ENCODE results near the gene LAMTOR5.
A peak's percentile ranks its signal among the peaks of the same experiment; 100 is the strongest.
"Not testable (repeated sequence)": the region's sequence is repeated elsewhere in the genome, so short reads cannot be mapped to it uniquely, and the experiment has no call there.

The LAMTOR5 gene

GRCh38 chr1:110407260-110408210 is at the start of gene LAMTOR5:
Gene LAMTOR5 (minus strand): TSS chr1:110407694. CDS start chr1:110407620, 74 bp downstream.
- peak; percentile 84 for DNase-seq (ENCODE audit: low read depth)

- no peak for DNase-seq (ENCODE audit: low read depth)
These were observed 49.7 kb upstream of the LAMTOR5 start for GRCh38 chr1:110457206-110457605.

- no peak for DNase-seq (ENCODE audit: low read depth)
These were observed 47.7 kb upstream of the LAMTOR5 start for GRCh38 chr1:110455151-110455550.

- DNase-seq (ENCODE audit: low read depth), result no peak
These were observed 46.8 kb upstream of the LAMTOR5 start for GRCh38 chr1:110454328-110454727.

- no peak for DNase-seq (ENCODE audit: low read depth)
These were observed 46.3 kb upstream of the LAMTOR5 start for GRCh38 chr1:110453829-110454228.

- no peak for DNase-seq (ENCODE audit: low read depth)
These were observed 44.8 kb upstream of the LAMTOR5 start for GRCh38 chr1:110452330-110452729.

GRCh38 chr1:110450929-110451328 is 43.4 kb upstream of the LAMTOR5 start, which contains the start of gene PROK1:
Gene PROK1 (plus strand): TSS chr1:110451149. CDS start chr1:110451217, 68 bp downstream.
- no peak for DNase-seq (ENCODE audit: low read depth)

- DNase-seq (ENCODE audit: low read depth), result no peak
These were observed 42.5 kb upstream of the LAMTOR5 start for GRCh38 chr1:110449661-110450651.

- no peak for DNase-seq (ENCODE audit: low read depth)
These were observed 37.1 kb upstream of the LAMTOR5 start for GRCh38 chr1:110444561-110444960.

- DNase-seq (ENCODE audit: low read depth), result no peak
These were observed 36.0 kb upstream of the LAMTOR5 start for GRCh38 chr1:110443451-110443850.

GRCh38 chr1:110441888-110442287 is 34.4 kb upstream of the LAMTOR5 start:
- DNase-seq (ENCODE audit: low read depth), result no peak

GRCh38 chr1:110440877-110441276 is 33.4 kb upstream of the LAMTOR5 start:
- peak; percentile 24 for DNase-seq (ENCODE audit: low read depth)

- not testable (repeated sequence) for DNase-seq (ENCODE audit: low read depth)
These were observed 32.4 kb upstream of the LAMTOR5 start for GRCh38 chr1:110439873-110440272.

GRCh38 chr1:110438893-110439292 is 31.4 kb upstream of the LAMTOR5 start:
- DNase-seq (ENCODE audit: low read depth), result no peak

- not testable (repeated sequence) for DNase-seq (ENCODE audit: low read depth)
These were observed 30.3 kb upstream of the LAMTOR5 start for GRCh38 chr1:110437645-110438299.

- peak; percentile 21 for DNase-seq (ENCODE audit: low read depth)
These were observed 29.1 kb upstream of the LAMTOR5 start for GRCh38 chr1:110436635-110437034.

- no peak for DNase-seq (ENCODE audit: low read depth)
These were observed 27.5 kb upstream of the LAMTOR5 start for GRCh38 chr1:110434946-110435345.

- DNase-seq (ENCODE audit: low read depth), result peak; percentile 8
These were observed 26.3 kb upstream of the LAMTOR5 start for GRCh38 chr1:110433803-110434202.

- DNase-seq (ENCODE audit: low read depth), result no peak
These were observed 25.7 kb upstream of the LAMTOR5 start for GRCh38 chr1:110433213-110433612.

- no peak for DNase-seq (ENCODE audit: low read depth)
These were observed 23.4 kb upstream of the LAMTOR5 start for GRCh38 chr1:110430901-110431300.

GRCh38 chr1:110430366-110430765 is 22.9 kb upstream of the LAMTOR5 start:
- no peak for DNase-seq (ENCODE audit: low read depth)

- DNase-seq (ENCODE audit: low read depth), result no peak
These were observed 21.5 kb upstream of the LAMTOR5 start for GRCh38 chr1:110428946-110429345.
